Neural cell (in vitro differentiated cells): ENCODE results near the gene SMOC1. TPM values are rescaled to one million over a fixed set of nuclear protein-coding genes. Genes with fewer than 3 reads are reported as not detected.

Source experiments
- H2AFZ ChIP-seq: fragments of 200-600, 300-800 bp; sonication (generic), shearing (Covaris generic); 2 replicates; pipeline ENCODE4 v1.6.0; 2014; ENCODE audit warnings: low read depth, mild to moderate bottlenecking, antibody characterized with exemption, low read length, moderate library complexity
- H3F3A ChIP-seq: fragments of 200-600 bp; shearing (Covaris generic); 2 replicates; pipeline ENCODE4 v1.6.1; 2016; ENCODE audit warnings: mild to moderate bottlenecking, moderate library complexity, mixed read lengths, antibody characterized with exemption, low read length; ENCODE audit not compliant: insufficient read depth, poor library complexity, severe bottlenecking
- H3K27ac ChIP-seq: fragments of 200-600, 300-800 bp; sonication (generic), shearing (Covaris generic); 2 replicates; pipeline ENCODE4 v1.5.1; 2014; ENCODE audit warnings: mild to moderate bottlenecking, low read length, moderate library complexity
- H3K27me3 ChIP-seq: fragments of 300-800, 200-600 bp; sonication (generic), shearing (Covaris generic); 2 replicates; pipeline ENCODE4 v1.6.0; 2014; ENCODE audit warnings: mild to moderate bottlenecking, low read depth, low read length, moderate library complexity; ENCODE audit not compliant: insufficient read depth
- H3K36me3 ChIP-seq: fragments of 300-800, 200-600 bp; sonication (generic), shearing (Covaris generic); 2 replicates; pipeline ENCODE4 v1.5.1; 2014; ENCODE audit warnings: mild to moderate bottlenecking, antibody characterized with exemption, low read length, moderate library complexity; ENCODE audit not compliant: insufficient read depth
- H3K4me2 ChIP-seq: fragments of 300-800, 200-600 bp; sonication (generic), shearing (Covaris generic); 2 replicates; pipeline ENCODE4 v1.6.0; 2014; ENCODE audit warnings: mild to moderate bottlenecking, low read length
- H3K4me3 ChIP-seq: fragments of 300-800, 200-600 bp; sonication (generic), shearing (Covaris generic); 2 replicates; pipeline ENCODE4 v1.5.1; 2014; ENCODE audit warnings: mild to moderate bottlenecking, low read length, moderate library complexity
- H3K79me2 ChIP-seq: fragments of 200-600 bp; shearing (Covaris generic); replicated peaks from 2 replicates; pipeline ENCODE4 v1.6.0; 2014; ENCODE audit warnings: mild to moderate bottlenecking, low read length, moderate library complexity; ENCODE audit not compliant: insufficient read depth
- H3K9ac ChIP-seq: fragments of 300-800, 200-600 bp; sonication (generic), shearing (Covaris generic); 2 replicates; pipeline ENCODE4 v1.6.1; 2016; ENCODE audit warnings: mild to moderate bottlenecking, low read length, mixed read lengths
- H3K9me2 ChIP-seq: fragments of 200-600 bp; shearing (Covaris generic); 2 replicates; pipeline ENCODE4 v1.6.1; 2016; ENCODE audit warnings: mild to moderate bottlenecking, low read length, mixed read lengths; ENCODE audit not compliant: insufficient read depth
- H3K9me3 ChIP-seq: fragments of 200-600, 300-800 bp; sonication (generic), shearing (Covaris generic); 2 replicates; pipeline ENCODE4 v1.6.1; 2016; ENCODE audit warnings: mild to moderate bottlenecking, mixed run types, low read length, moderate library complexity, mixed read lengths
- H4K20me1 ChIP-seq: fragments of 200-600 bp; shearing (Covaris generic); 2 replicates; pipeline ENCODE4 v1.6.1; 2016; ENCODE audit warnings: mild to moderate bottlenecking, mixed run types; ENCODE audit not compliant: insufficient read depth
- CTCF ChIP-seq: fragments of 450-650 bp; IDR thresholded peaks from 2 replicates; pipeline ENCODE4 v1.5.1; 2014; ENCODE audit warnings: antibody characterized with exemption, mild to moderate bottlenecking, moderate library complexity; ENCODE audit not compliant: poor library complexity, severe bottlenecking
- EP300 ChIP-seq: fragments of 450-650 bp; conservative IDR thresholded peaks from 2 replicates; pipeline ENCODE4 v1.6.1; 2014; ENCODE audit warnings: antibody characterized with exemption, mild to moderate bottlenecking, moderate library complexity; ENCODE audit not compliant: poor library complexity, severe bottlenecking
- EZH2 ChIP-seq: fragments of 200-600, 300-800 bp; shearing (Covaris generic), sonication (generic); IDR thresholded peaks from 2 replicates; pipeline ENCODE4 v1.6.1; 2014; ENCODE audit warnings: antibody characterized with exemption, low read length, borderline replicate concordance, mild to moderate bottlenecking; ENCODE audit not compliant: insufficient read depth, poor library complexity, severe bottlenecking
- MXI1 ChIP-seq: fragments of 450-650 bp; conservative IDR thresholded peaks from 2 replicates; pipeline ENCODE4 v1.6.1; 2014; ENCODE audit warnings: antibody characterized with exemption, mild to moderate bottlenecking; ENCODE audit not compliant: poor library complexity, severe bottlenecking
- POLR2AphosphoS5 ChIP-seq: IDR thresholded peaks from 2 replicates; pipeline ENCODE4 v1.6.1; 2012
- RAD21 ChIP-seq: fragments of 450-650 bp; conservative IDR thresholded peaks from 2 replicates; pipeline ENCODE4 v1.6.1; 2014; ENCODE audit warnings: antibody characterized with exemption, mild to moderate bottlenecking, moderate library complexity
- SMC3 ChIP-seq: fragments of 450-650 bp; conservative IDR thresholded peaks from 2 replicates; pipeline ENCODE4 v1.6.1; 2014; ENCODE audit warnings: antibody characterized with exemption, mild to moderate bottlenecking, moderate library complexity; ENCODE audit not compliant: poor library complexity
- TAF1 ChIP-seq: IDR thresholded peaks from 2 replicates; pipeline ENCODE4 v1.6.1; 2012; ENCODE audit warnings: low read depth
- polyA plus RNA-seq: library from polyadenylated mRNA; depleted of rRNA; stranded (reverse); fragments of >200 nt; gene quantifications from 2 replicates; pipeline ENCODE4 v1.2.3, GENCODE V29; 2014
- TF ChIP-seq, protein P1 (sequence below): IDR thresholded peaks from 2 replicates; pipeline ENCODE4 v1.6.1; 2012; ENCODE audit warnings: borderline replicate concordance

Gene SMOC1
- polyA plus RNA-seq, 1 donor from 2014 or later, result 8.7 TPM

DNA sequence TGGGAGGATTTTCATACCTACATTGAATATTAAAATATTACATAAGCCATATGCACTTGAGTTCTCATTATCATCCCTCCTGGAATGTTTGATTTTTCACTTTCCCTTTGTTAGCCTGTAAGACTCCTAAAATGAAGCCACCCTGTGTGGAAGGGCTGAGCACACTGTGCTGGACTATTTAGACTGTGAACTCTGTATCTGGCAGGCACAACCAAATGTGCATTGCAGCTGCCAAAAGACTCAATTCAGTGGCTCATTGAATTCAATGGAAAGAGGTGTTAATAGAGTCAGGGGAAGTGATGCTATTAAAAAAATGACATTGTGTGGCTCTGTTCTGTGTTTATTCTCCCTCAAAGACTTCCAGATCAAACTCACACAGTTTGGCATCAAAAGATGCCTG lies 111.1 kb downstream of the SMOC1 start:
- Histone ChIP-seq H3K9me2 (no peaks in the 10 kb centered on the region), H3K9ac (no peak overlapping the region), H2AFZ (no peak overlapping the region), H3K4me2 (no peak overlapping the region), H3K79me2 (no peaks in the 10 kb centered on the region), H3F3A (no peaks in the 10 kb centered on the region), H3K9me3 (no peaks in the 10 kb centered on the region), H4K20me1 (no peaks in the 10 kb centered on the region), H3K4me3 (no peak overlapping the region), H3K27me3 (no peaks in the 10 kb centered on the region), H3K36me3 (no peaks in the 10 kb centered on the region), H3K27ac (no peak overlapping the region)
- TF ChIP-seq RAD21 (no peak), MXI1 (no peak), EP300 (no peak), CTCF (no peak), SMC3 (no peak), TAF1 (no peak), POLR2AphosphoS5 (no peak), EZH2 (no peak)
- TF ChIP-seq, protein P1, sequence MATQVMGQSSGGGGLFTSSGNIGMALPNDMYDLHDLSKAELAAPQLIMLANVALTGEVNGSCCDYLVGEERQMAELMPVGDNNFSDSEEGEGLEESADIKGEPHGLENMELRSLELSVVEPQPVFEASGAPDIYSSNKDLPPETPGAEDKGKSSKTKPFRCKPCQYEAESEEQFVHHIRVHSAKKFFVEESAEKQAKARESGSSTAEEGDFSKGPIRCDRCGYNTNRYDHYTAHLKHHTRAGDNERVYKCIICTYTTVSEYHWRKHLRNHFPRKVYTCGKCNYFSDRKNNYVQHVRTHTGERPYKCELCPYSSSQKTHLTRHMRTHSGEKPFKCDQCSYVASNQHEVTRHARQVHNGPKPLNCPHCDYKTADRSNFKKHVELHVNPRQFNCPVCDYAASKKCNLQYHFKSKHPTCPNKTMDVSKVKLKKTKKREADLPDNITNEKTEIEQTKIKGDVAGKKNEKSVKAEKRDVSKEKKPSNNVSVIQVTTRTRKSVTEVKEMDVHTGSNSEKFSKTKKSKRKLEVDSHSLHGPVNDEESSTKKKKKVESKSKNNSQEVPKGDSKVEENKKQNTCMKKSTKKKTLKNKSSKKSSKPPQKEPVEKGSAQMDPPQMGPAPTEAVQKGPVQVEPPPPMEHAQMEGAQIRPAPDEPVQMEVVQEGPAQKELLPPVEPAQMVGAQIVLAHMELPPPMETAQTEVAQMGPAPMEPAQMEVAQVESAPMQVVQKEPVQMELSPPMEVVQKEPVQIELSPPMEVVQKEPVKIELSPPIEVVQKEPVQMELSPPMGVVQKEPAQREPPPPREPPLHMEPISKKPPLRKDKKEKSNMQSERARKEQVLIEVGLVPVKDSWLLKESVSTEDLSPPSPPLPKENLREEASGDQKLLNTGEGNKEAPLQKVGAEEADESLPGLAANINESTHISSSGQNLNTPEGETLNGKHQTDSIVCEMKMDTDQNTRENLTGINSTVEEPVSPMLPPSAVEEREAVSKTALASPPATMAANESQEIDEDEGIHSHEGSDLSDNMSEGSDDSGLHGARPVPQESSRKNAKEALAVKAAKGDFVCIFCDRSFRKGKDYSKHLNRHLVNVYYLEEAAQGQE, result no peak

- Histone ChIP-seq H3K9me2 (no peaks in the 10 kb centered on the region), H3K27me3 (no peaks in the 10 kb centered on the region), H3K9ac (no peak overlapping the region), H3K9me3 (no peaks in the 10 kb centered on the region), H3F3A (no peaks in the 10 kb centered on the region), H3K79me2 (no peaks in the 10 kb centered on the region), H3K4me2 (no peak overlapping the region), H2AFZ (no peak overlapping the region), H3K27ac (no peak overlapping the region), H4K20me1 (no peaks in the 10 kb centered on the region), H3K4me3 (no peak overlapping the region), H3K36me3 (no peaks in the 10 kb centered on the region)
- TF ChIP-seq, protein P1, result no peak
- TF ChIP-seq CTCF (no peak), MXI1 (no peak), EP300 (no peak), EZH2 (no peak), SMC3 (no peak)
Measured at GRCh38 chr14:69991422-69991821, 112.2 kb downstream of the SMOC1 start.
